ENCODE results near the gene TCF12.
A peak's percentile ranks its signal among the peaks of the same experiment; 100 is the strongest.

Gene TCF12

GRCh38 chr15:57313134-57313483 lies 394.7 kb downstream of the TCF12 start:
- no peak overlapping the region for H3K9ac ChIP-seq (ENCODE audit: low read length)
- H3K9me3 ChIP-seq (ENCODE audit: control insufficient read depth, low read length) = no peaks in the 10 kb centered on the region
- H3K27me3 ChIP-seq (replicated peaks; ENCODE audit: control insufficient read depth, insufficient read depth, low read length) = no peaks in the 10 kb centered on the region

DNA sequence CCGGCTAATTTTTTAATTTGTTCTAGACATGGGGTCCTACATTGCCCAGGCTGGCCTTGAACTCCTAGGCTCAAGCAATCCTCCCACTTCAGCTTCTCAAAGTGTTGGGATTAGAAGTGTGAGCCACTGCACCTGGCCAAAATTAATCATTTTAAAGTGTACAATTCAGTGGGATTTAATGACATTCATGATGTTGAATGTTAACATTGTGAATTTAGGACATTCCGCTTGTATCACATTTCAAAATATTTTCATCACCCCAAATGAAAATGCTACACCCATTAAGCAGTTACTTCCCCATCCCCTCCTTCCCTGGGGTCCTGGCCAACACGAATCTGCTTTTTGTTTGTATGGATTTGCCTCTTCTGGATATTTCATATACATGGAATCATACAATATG lies 395.8 kb downstream of the TCF12 start:
- Histone ChIP-seq H3K4me3 (ENCODE audit: low read length) (no peak overlapping the region), H3K36me3 (ENCODE audit: control insufficient read depth, insufficient read depth, low read length, severe bottlenecking) (no peaks in the 10 kb centered on the region), H3K27me3 (replicated peaks; ENCODE audit: control insufficient read depth, insufficient read depth, low read length) (no peaks in the 10 kb centered on the region)

More at GRCh38 chr15:57313134-57313483, 394.7 kb downstream of the TCF12 start:
- H3K36me3 ChIP-seq (ENCODE audit: control insufficient read depth, insufficient read depth, low read length, severe bottlenecking) = no peaks in the 10 kb centered on the region
- no peak overlapping the region for H3K4me3 ChIP-seq (ENCODE audit: low read length)
- DNase-seq (ENCODE audit: low read depth) = no peak
- no peaks in the 10 kb centered on the region for H3K4me1 ChIP-seq (ENCODE audit: control insufficient read depth, insufficient read depth, low read length)

DNA sequence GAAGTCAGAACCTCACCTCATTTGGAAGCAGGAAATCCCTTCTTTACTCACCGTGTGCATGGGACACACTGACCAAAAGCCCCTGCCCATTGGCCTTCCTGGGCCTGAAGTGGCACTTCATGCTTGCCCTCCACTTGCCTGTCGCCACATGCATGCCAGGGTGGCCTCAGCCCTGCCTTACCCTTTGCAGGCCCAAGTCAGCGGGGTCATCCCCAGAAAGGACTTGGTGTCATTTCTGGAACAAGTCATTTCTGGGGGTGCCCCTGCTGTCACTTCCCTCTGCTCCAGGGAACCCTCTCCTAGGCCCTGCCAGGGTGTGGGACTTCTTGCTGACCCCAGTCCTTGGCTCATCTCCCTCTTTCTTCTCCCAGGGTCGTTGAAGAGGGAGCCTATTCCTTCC lies 398.0 kb downstream of the TCF12 start:
- Histone ChIP-seq H3K4me3 (ENCODE audit: low read length) (no peak overlapping the region), H3K9ac (ENCODE audit: low read length) (no peak overlapping the region), H3K36me3 (ENCODE audit: control insufficient read depth, insufficient read depth, low read length, severe bottlenecking) (no peaks in the 10 kb centered on the region), H3K9me3 (ENCODE audit: control insufficient read depth, low read length) (no peaks in the 10 kb centered on the region), H3K4me1 (ENCODE audit: control insufficient read depth, insufficient read depth, low read length) (peaks cover 11% of the 10 kb centered on the region), H3K27me3 (replicated peaks; ENCODE audit: control insufficient read depth, insufficient read depth, low read length) (no peaks in the 10 kb centered on the region)
- DNase-seq (ENCODE audit: low read depth) = no peak

More for the DNA sequence above, 395.8 kb downstream of the TCF12 start:
- no peaks in the 10 kb centered on the region for H3K9me3 ChIP-seq (ENCODE audit: control insufficient read depth, low read length)
- H3K4me1 ChIP-seq (ENCODE audit: control insufficient read depth, insufficient read depth, low read length) = no peaks in the 10 kb centered on the region
- DNase-seq (ENCODE audit: low read depth) = no peak
- H3K9ac ChIP-seq (ENCODE audit: low read length) = no peak overlapping the region

DNA sequence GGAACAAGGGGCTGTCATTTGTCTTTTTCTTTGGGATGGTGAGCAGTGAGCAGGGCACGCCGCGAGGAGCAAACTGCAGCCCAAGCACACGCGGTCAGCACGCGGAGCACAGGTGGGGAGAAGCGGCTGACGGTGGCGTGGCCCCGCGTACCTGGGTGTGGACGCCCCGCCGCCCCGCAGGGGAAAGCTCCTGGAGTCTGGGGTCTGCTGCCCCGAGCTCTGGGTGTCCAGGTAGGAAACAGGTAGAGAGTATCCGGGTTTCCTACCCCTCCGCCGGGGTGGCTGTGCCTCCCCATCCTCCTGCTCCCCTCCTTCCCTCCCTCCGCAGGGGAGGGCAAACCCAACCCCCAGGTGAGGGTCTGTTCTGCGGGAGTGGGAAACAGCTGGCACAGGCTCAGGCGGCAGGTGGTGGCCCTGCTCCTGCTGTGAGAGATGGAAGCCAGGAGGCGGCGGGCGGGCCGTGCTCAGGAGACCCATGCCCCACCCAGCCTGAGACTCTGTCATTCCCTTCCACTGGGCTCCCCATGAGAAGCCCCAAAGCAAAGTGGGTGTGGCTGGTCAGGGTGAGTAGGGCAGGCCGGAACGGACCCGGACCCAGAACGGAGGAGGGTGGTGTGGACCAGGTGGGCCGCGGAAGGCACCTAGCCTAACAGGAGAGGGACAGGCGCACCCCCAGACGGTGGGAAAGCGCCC lies 400.9 kb downstream of the TCF12 start:
- H3K9me3 ChIP-seq (ENCODE audit: control insufficient read depth, low read length) = no peaks in the 10 kb centered on the region
- no peak for DNase-seq (ENCODE audit: low read depth)
- H3K4me3 ChIP-seq (ENCODE audit: low read length) = no peak overlapping the region

DNA sequence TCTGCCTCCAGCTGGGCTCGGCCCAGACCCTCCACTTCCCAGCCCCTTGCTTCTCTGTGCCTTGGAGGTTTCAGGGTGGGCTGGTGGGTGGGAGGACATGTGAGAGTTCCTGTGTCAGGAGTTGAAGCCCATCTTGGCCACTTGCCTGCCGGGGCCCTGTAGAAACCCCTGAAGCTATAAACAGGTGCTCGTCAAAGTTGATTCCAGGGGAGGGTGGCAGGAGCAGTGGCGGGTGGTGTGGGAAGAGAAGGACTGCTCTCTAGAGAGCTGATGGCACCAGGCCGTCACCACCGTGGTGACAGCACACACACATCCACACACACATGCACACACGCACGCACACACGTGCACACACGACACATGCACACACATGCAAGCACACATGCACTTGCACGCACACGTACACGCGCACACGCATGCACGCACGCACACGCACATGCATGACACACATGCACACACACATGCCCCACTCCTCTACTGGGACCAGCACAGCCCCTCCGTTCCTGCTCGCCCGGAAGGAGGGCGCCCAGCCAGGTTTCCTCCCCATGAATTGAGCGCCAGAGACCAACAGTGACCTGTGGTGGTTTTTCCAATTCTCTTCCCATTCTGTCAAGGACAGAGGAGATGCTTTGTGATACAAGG lies 401.6 kb downstream of the TCF12 start:
- Histone ChIP-seq H3K4me3 (ENCODE audit: low read length) (no peak overlapping the region), H3K9me3 (ENCODE audit: control insufficient read depth, low read length) (no peaks in the 10 kb centered on the region), H3K9ac (ENCODE audit: low read length) (no peak overlapping the region), H3K36me3 (ENCODE audit: control insufficient read depth, insufficient read depth, low read length, severe bottlenecking) (no peaks in the 10 kb centered on the region), H3K4me1 (ENCODE audit: control insufficient read depth, insufficient read depth, low read length) (peaks cover 11% of the 10 kb centered on the region), H3K27me3 (replicated peaks; ENCODE audit: control insufficient read depth, insufficient read depth, low read length) (no peaks in the 10 kb centered on the region)
- DNase-seq (ENCODE audit: low read depth) = no peak

More for the DNA sequence above, 400.9 kb downstream of the TCF12 start:
- no peaks in the 10 kb centered on the region for H3K36me3 ChIP-seq (ENCODE audit: control insufficient read depth, insufficient read depth, low read length, severe bottlenecking)
- peaks cover 11% of the 10 kb centered on the region for H3K4me1 ChIP-seq (ENCODE audit: control insufficient read depth, insufficient read depth, low read length)
- no peak overlapping the region for H3K9ac ChIP-seq (ENCODE audit: low read length)
- no peaks in the 10 kb centered on the region for H3K27me3 ChIP-seq (replicated peaks; ENCODE audit: control insufficient read depth, insufficient read depth, low read length)

GRCh38 chr15:57320631-57321220 lies 402.3 kb downstream of the TCF12 start:
- no peaks in the 10 kb centered on the region for H3K9me3 ChIP-seq (ENCODE audit: control insufficient read depth, low read length)
- no peaks in the 10 kb centered on the region for H3K27me3 ChIP-seq (replicated peaks; ENCODE audit: control insufficient read depth, insufficient read depth, low read length)
- DNase-seq (ENCODE audit: low read depth) = peak; percentile 24
- H3K9ac ChIP-seq (ENCODE audit: low read length) = peak overlapping the region; percentile 26
- peaks cover 11% of the 10 kb centered on the region for H3K4me1 ChIP-seq (ENCODE audit: control insufficient read depth, insufficient read depth, low read length)
- peak overlapping the region; percentile 39 for H3K4me3 ChIP-seq (ENCODE audit: low read length)
- no peaks in the 10 kb centered on the region for H3K36me3 ChIP-seq (ENCODE audit: control insufficient read depth, insufficient read depth, low read length, severe bottlenecking)

- H3K9me3 ChIP-seq (ENCODE audit: control insufficient read depth, low read length) = no peaks in the 10 kb centered on the region
- peaks cover 11% of the 10 kb centered on the region for H3K4me1 ChIP-seq (ENCODE audit: control insufficient read depth, insufficient read depth, low read length)
- H3K4me3 ChIP-seq (ENCODE audit: low read length) = no peak overlapping the region
- DNase-seq (ENCODE audit: low read depth) = no peak
- no peak overlapping the region for H3K9ac ChIP-seq (ENCODE audit: low read length)
- H3K36me3 ChIP-seq (ENCODE audit: control insufficient read depth, insufficient read depth, low read length, severe bottlenecking) = no peaks in the 10 kb centered on the region
- no peaks in the 10 kb centered on the region for H3K27me3 ChIP-seq (replicated peaks; ENCODE audit: control insufficient read depth, insufficient read depth, low read length)
Measured at GRCh38 chr15:57321485-57321884, 403.0 kb downstream of the TCF12 start.

DNA sequence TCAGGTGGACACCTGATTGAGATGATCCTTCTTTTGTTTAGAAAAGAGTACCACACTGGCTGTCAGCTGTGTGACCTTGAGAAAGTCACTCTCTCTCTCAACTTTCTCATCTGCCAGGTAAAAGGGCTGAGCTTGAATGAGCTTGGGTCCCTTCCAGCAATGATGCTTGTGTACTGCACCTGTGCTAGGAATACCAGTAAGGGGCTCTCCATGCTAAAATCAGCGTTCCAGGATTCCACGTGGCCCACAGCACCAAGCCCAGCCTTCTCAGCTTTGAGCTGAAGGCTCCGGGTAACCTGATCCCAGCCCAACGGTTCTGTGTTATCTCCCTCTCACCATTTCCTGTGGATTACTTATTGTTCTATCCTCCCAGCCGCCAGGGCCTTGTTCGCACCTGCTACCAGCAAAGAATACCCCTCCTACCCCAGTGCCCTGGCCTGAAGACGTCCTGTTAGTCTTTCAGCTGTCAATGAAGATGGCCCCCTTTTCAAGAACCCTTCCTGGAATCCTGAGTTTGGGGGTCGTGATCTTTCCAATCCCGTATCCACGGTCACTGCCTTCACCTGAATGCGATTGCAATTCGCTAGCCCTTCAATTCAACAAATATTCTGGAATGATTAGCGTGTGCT lies 403.6 kb downstream of the TCF12 start:
- DNase-seq (ENCODE audit: low read depth) = no peak

DNA sequence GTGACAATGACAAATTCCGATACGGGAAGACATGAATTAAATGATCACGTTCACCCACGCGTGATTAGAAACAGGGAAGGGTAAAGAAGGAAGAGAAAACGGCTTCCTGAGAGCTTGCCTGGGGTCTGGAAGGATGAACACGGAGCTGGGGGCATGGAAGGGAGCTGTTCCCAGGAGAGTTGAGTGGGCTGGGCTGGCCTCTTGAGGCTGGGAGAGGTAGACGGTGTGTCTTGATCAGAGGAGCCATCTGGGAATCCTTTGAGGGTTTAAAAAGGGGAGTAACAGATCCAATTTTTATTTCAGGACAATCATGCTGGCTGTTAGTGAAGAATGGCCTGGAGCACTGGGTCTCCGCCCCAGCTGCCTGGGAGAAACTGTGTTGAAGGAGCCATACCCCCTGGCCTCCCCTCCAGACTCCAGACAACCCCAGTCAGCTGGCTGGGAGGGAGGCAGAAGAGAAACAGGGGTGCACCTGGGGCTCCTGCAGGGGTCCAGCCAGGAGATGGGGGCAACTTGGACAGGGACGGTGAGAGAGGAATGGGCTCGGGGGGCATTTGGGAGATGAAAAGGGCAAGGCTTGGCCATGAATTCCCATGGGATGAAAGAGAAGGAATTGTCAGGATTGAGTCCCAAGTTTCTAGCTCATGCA lies 404.3 kb downstream of the TCF12 start:
- Histone ChIP-seq H3K4me1 (ENCODE audit: control insufficient read depth, insufficient read depth, low read length) (peaks cover 11% of the 10 kb centered on the region), H3K27me3 (replicated peaks; ENCODE audit: control insufficient read depth, insufficient read depth, low read length) (no peaks in the 10 kb centered on the region), H3K4me3 (ENCODE audit: low read length) (no peak overlapping the region), H3K36me3 (ENCODE audit: control insufficient read depth, insufficient read depth, low read length, severe bottlenecking) (no peaks in the 10 kb centered on the region), H3K9ac (ENCODE audit: low read length) (no peak overlapping the region), H3K9me3 (ENCODE audit: control insufficient read depth, low read length) (no peaks in the 10 kb centered on the region)
- DNase-seq (ENCODE audit: low read depth) = no peak

More for the DNA sequence above, 403.6 kb downstream of the TCF12 start:
- no peaks in the 10 kb centered on the region for H3K36me3 ChIP-seq (ENCODE audit: control insufficient read depth, insufficient read depth, low read length, severe bottlenecking)
- peaks cover 11% of the 10 kb centered on the region for H3K4me1 ChIP-seq (ENCODE audit: control insufficient read depth, insufficient read depth, low read length)
- no peaks in the 10 kb centered on the region for H3K27me3 ChIP-seq (replicated peaks; ENCODE audit: control insufficient read depth, insufficient read depth, low read length)
- H3K9ac ChIP-seq (ENCODE audit: low read length) = no peak overlapping the region
- H3K9me3 ChIP-seq (ENCODE audit: control insufficient read depth, low read length) = no peaks in the 10 kb centered on the region
- H3K4me3 ChIP-seq (ENCODE audit: low read length) = no peak overlapping the region

DNA sequence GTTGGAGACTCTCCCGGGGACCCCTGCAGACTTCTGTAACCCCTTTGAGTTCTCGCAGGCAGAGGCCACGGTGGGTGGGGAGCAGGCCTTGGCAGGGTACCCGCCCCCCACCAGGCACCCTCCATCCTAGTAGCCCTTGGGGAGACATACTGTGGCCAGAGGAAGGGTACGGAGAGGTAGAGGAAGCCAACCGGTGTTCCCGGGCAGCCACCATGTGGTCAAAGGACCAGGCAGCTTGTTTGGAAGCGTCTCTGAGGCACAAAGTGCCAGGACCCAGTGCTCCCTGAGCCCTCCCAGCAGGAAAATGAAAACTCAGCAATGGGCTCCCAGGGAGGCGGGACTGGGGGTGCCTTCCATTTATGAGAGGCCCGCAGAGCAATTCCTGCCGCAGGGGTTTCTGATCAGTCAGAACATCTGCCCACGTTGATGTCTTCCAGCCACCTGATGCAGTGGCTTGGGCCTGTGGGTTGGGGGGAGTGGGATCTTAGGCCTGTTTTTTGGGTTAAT lies 404.9 kb downstream of the TCF12 start:
- Histone ChIP-seq H3K4me1 (ENCODE audit: control insufficient read depth, insufficient read depth, low read length) (peaks cover 14% of the 10 kb centered on the region), H3K27me3 (replicated peaks; ENCODE audit: control insufficient read depth, insufficient read depth, low read length) (no peaks in the 10 kb centered on the region), H3K9me3 (ENCODE audit: control insufficient read depth, low read length) (no peaks in the 10 kb centered on the region), H3K36me3 (ENCODE audit: control insufficient read depth, insufficient read depth, low read length, severe bottlenecking) (no peaks in the 10 kb centered on the region), H3K9ac (ENCODE audit: low read length) (no peak overlapping the region), H3K4me3 (ENCODE audit: low read length) (no peak overlapping the region)
- DNase-seq (ENCODE audit: low read depth) = no peak
